Ovary (tissue), 1 donor: ENCODE data around the gene SHISA7.

ENCODE experiments used
- EP300 ChIP-seq: sonication (generic); formaldehyde crosslinking; IDR thresholded peaks from one replicate; pipeline ENCODE4 v1.6.1; 2017; ENCODE audit warnings: antibody characterized with exemption
- POLR2A ChIP-seq: fragments of 450-650 bp; IDR thresholded peaks from one replicate; pipeline ENCODE4 v1.6.1; 2017; ENCODE audit warnings: antibody characterized with exemption, mild to moderate bottlenecking, moderate library complexity

DNA sequence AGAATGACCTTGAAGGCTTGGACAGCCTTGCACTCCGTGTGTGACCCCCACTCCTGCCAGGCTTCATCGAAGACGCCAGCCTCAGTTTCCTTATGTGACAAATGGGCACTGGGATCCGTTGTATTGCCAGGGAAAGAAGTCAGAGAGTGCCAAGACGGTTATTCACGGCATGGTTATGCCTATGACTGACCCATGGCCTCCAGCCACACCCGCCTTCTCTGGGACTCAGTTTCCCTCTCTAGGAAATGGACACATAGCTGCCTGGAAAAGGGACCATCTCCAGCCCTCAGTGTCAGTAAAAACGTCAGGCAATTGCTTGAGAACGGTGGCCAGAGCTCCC lies 34.6 kb downstream of the SHISA7 start:
- no peak for TF ChIP-seq POLR2A
- no peak for TF ChIP-seq EP300
